ENCODE measurements around the gene KCNJ3.

Gene KCNJ3

DNA sequence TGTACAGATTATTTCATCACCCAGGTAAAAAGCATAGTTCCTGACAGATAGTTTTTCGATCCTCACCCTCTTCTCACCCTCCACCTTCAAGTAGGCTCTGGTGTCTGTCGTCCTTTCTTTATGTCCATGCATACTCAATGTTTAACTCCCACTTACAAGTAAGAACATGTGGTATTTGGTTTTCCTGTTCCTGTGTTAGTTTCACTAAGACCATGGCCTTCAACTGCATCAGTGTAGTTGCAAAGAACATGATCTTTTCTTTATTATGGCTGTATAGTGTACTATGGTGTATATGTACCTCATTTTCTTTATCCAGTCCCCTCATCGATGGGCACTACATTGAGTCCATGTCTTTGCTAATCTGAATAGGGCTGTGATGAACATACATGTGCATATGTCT is 184.2 kb downstream of the KCNJ3 start:
- no peak for DNase-seq (ENCODE audit: low spot score in 2 of 2)
- H3K4me3 Mint-ChIP-seq = no peak overlapping the region
- ATAC-seq (replicated peaks; ENCODE audit: extremely low read depth, poor library complexity, severe bottlenecking) = no peak

DNA sequence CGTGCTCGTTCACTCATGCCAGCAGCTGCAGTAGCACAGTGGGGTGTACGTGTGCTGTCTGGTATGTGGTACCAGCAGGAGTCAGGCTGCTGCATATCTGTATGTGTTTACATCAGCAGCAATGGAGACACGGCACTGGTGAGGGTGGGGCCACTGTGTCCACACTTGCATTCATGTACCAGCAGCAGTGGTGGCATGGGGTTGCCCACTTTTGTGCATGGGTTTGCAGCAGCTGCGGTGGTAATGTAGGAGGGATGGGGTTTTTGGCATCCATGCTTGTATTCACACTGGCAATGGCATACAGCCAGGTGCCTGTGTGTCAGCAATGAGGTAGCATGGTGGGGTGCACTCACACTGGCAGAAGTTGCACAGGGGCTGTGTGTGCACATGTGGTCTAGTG is 187.8 kb downstream of the KCNJ3 start:
- Mint-ChIP-seq H3K4me3 (no peak overlapping the region), H3K36me3 (ENCODE audit: insufficient read depth) (peaks cover 1% of the 10 kb centered on the region), H3K27me3 (no peaks in the 10 kb centered on the region), H3K27ac (ENCODE audit: low read depth) (no peak overlapping the region), H3K9me3 (peaks cover 30% of the 10 kb centered on the region), H3K4me1 (no peaks in the 10 kb centered on the region)
- no peak for DNase-seq (ENCODE audit: low spot score in 2 of 2)
- ATAC-seq (replicated peaks; ENCODE audit: extremely low read depth, poor library complexity, severe bottlenecking) = no peak

More for the DNA sequence above, 184.2 kb downstream of the KCNJ3 start:
- H3K27ac Mint-ChIP-seq (ENCODE audit: low read depth) = no peak overlapping the region
- H3K9me3 Mint-ChIP-seq = peaks cover 32% of the 10 kb centered on the region
- H3K36me3 Mint-ChIP-seq (ENCODE audit: insufficient read depth) = no peaks in the 10 kb centered on the region
- no peaks in the 10 kb centered on the region for H3K4me1 Mint-ChIP-seq
- no peaks in the 10 kb centered on the region for H3K27me3 Mint-ChIP-seq

DNA sequence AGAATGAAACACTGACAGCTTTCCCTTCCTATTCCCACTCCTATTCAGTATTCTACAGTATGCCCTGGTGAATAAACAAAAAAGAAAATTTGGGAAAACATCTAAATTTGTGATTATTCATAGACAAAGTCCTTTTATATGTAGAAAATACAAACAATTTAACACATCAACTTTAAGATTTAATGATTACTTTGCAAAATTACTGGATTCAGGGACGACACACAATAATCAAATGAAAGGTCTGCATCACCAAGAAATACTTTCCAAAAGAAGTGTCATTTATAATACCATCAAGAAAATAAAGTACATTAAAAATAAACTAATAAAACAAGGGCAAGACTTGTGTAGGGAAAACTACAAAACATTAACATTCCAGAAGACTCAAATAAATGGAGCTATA is 199.8 kb downstream of the KCNJ3 start:
- H3K9me3 Mint-ChIP-seq = peaks cover 8% of the 10 kb centered on the region
- DNase-seq (ENCODE audit: low spot score in 2 of 2) (no peak), ATAC-seq (replicated peaks; ENCODE audit: extremely low read depth, poor library complexity, severe bottlenecking) (no peak)
- H3K27me3 Mint-ChIP-seq = no peaks in the 10 kb centered on the region
- no peaks in the 10 kb centered on the region for H3K36me3 Mint-ChIP-seq (ENCODE audit: insufficient read depth)
- no peak overlapping the region for H3K4me3 Mint-ChIP-seq
- no peak overlapping the region for H3K27ac Mint-ChIP-seq (ENCODE audit: low read depth)
- H3K4me1 Mint-ChIP-seq = no peaks in the 10 kb centered on the region

DNA sequence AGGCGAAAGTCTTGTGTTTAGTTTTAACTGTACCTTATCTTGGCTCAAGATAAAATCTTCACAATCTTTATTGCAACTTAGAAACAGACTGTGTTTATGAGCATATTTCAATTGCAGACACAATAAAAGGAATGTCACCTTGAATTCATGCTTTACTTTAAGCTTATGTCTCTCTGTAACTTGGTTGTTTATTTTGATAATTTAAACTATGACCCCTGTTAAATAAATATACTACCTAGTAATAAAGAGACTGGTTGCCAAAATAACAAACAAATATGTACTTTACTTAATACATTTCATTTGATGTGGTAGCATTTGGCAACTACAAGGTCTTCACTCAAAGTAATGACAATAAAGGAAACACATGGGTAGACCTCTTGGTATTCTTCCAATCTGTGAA is 202.6 kb downstream of the KCNJ3 start:
- no peak for ATAC-seq (replicated peaks; ENCODE audit: extremely low read depth, poor library complexity, severe bottlenecking)
- no peaks in the 10 kb centered on the region for H3K4me1 Mint-ChIP-seq
- H3K27ac Mint-ChIP-seq (ENCODE audit: low read depth) = no peak overlapping the region
- no peak overlapping the region for H3K4me3 Mint-ChIP-seq
- no peaks in the 10 kb centered on the region for H3K27me3 Mint-ChIP-seq
- no peaks in the 10 kb centered on the region for H3K36me3 Mint-ChIP-seq (ENCODE audit: insufficient read depth)
- H3K9me3 Mint-ChIP-seq = peaks cover 19% of the 10 kb centered on the region
- DNase-seq (ENCODE audit: low spot score in 2 of 2) = no peak
